SIG-M5 treated with dmso at 0.1 percent for 504 hours (cell line): ENCODE results near the gene FAM168B.

ENCODE experiments used
- DNase-seq: peaks from one replicate; lab custom pipeline; 2025; ENCODE audit not compliant: unreplicated experiment; lab: John Stamatoyannopoulos, UW

The FAM168B gene

GRCh38 chr2:131040661-131041401 is 52.4 kb downstream of the FAM168B start:
- DNase-seq, result no peak

- no peak for DNase-seq
Observed at GRCh38 chr2:131039908-131040660, 53.2 kb downstream of the FAM168B start.

DNA sequence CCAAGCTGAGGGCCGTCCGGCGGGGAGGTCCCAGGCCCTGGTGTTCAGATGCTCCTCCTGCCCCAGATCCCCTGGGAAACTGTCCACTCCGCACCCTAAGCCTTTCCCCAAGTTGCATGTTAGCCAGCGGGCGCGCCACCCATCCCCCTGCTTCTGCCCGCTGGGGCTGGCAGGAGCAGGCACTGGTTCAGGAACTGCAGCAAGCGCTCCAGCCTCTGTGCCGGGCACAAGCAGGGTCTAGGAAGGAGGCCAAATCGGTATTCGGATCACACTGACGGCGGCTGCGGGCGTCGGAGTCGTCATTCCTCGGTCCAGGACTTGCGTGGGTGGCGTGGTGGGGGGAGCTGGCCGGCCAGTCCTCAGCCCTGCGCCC is 53.7 kb downstream of the FAM168B start:
- DNase-seq, result no peak

DNA sequence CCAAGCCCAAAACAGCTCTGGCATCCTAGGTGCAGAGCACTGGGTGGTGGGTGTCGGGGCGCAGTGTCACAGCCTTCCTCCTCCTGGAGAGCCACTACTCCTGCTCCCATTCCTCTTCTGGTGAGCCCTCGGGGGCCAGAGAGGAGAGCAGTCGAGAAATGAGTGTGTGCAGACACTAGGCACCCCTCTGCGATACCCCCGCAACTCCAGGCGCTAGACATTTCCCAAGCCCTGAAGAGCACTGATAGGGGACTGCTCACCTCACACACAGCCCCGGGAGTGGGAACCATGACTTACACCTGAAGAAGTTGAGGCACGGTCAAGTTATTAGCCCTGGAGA is 54.2 kb downstream of the FAM168B start:
- no peak for DNase-seq

DNA sequence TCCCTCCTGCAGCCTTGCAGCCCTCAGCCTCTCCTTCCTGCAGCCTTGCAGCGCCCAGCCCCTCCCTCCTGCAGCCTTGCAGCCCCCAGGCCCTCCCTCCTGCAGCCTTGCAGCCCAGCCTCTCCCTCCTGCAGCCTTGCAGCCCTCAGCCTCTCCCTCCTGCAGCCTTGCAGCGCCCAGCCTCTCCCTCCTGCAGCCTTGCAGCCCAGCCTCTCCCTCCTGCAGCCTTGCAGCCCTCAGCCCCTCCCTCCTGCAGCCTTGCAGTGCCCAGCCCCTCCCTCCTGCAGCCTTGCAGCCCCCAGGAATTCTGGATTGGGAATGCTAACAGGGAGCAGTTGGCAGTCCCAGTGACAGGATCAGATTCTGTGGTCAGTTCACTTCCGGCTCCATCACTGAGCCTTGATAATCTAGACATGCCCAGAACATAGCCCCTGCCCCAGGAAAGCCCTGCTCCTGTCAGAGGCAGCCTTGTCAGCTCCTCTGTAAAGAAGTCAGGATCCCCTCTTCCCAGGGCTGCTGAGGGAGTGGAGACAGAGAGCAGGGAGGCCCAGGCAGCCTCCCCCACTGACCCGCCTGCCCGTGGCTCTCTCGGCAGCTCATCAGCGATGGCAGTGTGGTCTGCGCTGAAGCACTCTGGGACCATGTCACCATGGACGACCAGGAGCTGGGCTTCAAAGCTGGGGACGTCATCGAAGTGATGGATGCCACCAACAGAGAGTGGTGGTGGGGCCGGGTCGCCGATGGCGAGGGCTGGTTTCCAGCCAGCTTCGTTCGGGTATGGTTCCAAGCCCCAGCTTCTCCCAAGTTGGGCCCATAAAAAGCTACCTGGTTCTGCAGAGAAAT is 54.8 kb downstream of the FAM168B start:
- no peak for DNase-seq

DNA sequence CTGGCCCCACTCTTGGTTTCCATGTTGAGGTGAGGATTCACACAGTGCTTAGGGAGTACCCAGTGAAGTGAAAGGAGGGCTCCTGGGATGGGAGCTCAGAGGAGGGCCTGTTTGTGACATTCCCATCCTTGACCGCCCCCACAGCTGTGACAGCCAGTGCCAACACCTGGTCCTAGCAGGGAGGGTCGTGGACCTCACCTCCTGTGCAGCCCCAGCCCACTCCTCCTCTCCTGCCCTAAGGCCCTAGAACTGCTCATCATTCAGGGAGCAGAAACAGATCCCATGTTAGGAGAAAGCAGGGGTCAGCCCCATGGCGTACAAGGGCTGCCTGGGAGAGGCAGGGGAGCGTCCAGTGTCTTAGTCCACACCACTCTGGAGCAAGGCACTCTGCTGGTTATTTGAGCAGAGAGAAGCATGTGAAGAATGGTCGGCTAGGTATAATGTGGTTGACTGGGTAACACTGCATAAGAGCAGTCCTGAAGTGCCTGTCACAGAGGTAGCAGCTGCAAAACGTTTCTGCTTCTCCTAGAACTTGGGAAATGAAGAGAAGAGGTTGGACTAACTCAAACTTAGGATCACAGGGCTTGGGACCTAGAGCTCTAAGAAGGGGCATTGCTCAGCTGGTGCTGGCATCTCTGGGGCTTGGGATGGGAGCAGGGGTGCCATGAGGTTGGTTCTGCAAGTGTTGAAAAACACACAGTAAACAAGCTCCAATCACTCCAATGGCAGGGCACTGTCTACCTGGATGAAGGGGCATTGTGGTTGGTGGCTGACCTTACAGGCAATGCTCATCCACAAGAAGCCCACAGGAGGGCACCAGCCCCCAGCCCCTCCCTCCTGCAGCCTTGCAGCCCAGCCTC is 55.6 kb downstream of the FAM168B start:
- no peak for DNase-seq

DNA sequence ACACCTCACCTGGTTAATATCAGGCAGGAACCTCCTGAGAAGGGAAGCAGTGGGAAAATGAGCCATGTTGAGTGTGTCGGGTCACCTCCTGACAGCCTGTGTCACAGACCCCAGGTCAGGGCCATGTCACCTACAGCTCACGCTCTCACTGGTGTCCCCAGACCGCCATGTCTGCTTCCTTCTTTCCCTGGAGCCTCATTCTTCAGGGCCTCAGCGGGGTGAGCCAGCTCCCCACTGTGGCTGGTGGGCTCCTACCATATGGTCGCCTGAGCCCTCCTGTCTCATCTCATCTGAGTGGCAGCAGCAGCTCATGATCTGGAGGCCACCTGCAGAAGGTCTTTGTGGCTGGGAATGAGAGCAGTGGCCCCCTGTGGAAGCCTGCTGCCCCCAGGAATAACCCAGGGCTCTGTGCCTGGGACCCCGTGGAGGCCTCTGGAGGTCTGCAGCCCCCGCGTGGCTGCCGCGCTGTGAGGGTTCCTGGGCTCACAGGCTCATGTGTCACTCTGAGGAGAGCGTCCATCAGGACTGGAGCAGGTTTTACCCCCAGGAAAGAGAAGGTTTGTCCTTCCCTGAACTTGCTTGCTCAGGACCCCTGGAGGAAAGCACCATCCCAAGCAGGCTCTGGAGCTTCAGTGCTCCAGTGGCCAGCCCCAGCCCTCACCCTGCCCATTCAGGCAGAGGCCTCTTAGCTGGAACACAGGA is 56.4 kb downstream of the FAM168B start:
- no peak for DNase-seq

- DNase-seq, result no peak
Observed at GRCh38 chr2:131036269-131036668, 57.0 kb downstream of the FAM168B start.

DNA sequence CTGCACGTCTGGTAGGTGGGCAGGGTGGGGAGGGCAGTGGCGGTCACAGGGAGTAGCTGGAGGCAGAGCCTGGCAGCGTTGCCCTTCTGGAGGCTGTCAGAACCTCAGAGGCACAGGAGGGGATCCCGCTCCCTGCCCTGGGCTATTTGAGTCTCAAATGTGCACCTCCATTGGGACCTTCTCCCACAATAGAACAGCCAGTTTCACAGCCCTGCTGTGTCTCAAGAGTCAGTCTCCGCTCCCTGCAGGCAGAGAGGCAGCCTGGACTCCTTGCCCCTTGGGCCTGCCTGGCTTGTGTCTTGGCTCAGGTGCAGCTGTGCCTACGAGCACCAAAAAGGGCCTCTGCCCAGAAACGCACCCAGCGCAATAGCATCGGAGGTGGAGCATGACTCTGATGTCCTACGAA is 57.4 kb downstream of the FAM168B start:
- no peak for DNase-seq

GRCh38 chr2:131035112-131035825 is 58.0 kb downstream of the FAM168B start:
- DNase-seq, result no peak

- no peak for DNase-seq
Observed at GRCh38 chr2:131034122-131035051, 58.9 kb downstream of the FAM168B start.

DNA sequence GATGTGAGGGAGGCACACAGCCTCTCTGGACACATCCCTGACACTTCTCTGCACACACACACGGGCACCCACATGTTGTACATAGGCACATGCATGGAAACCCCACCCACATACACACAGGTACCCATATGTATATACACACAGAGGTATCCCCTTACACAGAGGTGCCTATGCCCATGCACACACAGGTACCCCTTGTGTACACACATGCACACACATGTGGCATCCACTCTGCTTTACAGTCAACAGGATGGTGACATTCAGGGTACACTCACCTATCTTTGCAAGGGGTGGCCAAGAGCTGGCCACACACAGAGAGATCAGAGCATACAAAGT is 59.5 kb downstream of the FAM168B start:
- no peak for DNase-seq

- DNase-seq, result no peak
Observed at GRCh38 chr2:131032393-131032836, 60.8 kb downstream of the FAM168B start.

- DNase-seq, result no peak
Observed at GRCh38 chr2:131031875-131032274, 61.4 kb downstream of the FAM168B start.

GRCh38 chr2:131031431-131031841 is 61.8 kb downstream of the FAM168B start:
- DNase-seq, result no peak

DNA sequence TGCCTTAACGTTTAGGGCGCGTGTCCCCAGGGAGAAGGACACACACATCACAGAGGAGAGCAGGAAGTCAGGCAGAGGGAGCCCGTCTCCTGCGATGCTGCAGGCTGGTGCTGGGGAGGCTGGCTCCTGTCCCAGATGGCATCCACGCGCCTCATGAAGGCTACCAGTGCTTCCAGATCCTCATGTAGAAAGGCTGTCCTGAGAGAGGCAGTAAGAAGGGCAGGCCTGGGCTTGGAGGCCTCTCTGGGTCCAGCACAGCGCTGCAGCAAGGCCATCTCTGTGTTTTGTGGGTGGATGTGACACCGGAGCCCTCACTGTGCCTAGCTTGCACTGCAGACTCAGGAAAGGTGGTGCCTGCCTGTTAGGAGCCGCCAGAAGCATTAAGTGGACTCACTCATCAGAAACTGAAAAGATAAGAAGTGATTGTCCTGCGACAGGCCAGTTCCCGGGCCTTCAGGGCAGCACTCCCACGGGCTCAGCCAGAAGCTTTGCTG is 62.7 kb downstream of the FAM168B start:
- no peak for DNase-seq

- no peak for DNase-seq
Observed at GRCh38 chr2:131029812-131030211, 63.4 kb downstream of the FAM168B start.
